Fibroblast of skin of scalp (primary cell): ENCODE results near the gene ELAVL2.

Experiments used
- DNase-seq: peaks from one replicate; pipeline ENCODE4 v3.0.0-alpha.2; 2013

ELAVL2 gene

GRCh38 chr9:23659346-23660006, 166.6 kb downstream of the ELAVL2 start:
- no peak for DNase-seq

GRCh38 chr9:23658376-23659258, 167.4 kb downstream of the ELAVL2 start:
- DNase-seq, result no peak

- no peak for DNase-seq
These were observed 175.0 kb downstream of the ELAVL2 start for GRCh38 chr9:23651051-23651450.

- no peak for DNase-seq
These were observed 177.4 kb downstream of the ELAVL2 start for GRCh38 chr9:23648651-23649050.

GRCh38 chr9:23644896-23645295, 181.1 kb downstream of the ELAVL2 start:
- no peak for DNase-seq

GRCh38 chr9:23644326-23644725, 181.7 kb downstream of the ELAVL2 start:
- DNase-seq, result no peak

GRCh38 chr9:23643656-23644258, 182.3 kb downstream of the ELAVL2 start:
- DNase-seq, result no peak
